Liver (tissue), 9 donors: ENCODE data around the gene TGFBI. TPM values are rescaled to one million over a fixed set of nuclear protein-coding genes. Genes with fewer than 3 reads are reported as not detected.

Experiments
- DNase-seq: peaks from one replicate; pipeline ENCODE4 v3.0.0-alpha.2; 2017; ENCODE audit warnings: low spot score
- H3K27ac ChIP-seq, 2 donors: one replicate each; pipeline ENCODE4 v1.7.0; 2013; ENCODE audit warnings: inconsistent platforms in 2 of 2, low read length in 2 of 2, control low read depth in 1 of 2, low read depth in 1 of 2, mild to moderate bottlenecking in 1 of 2
- H3K27me3 ChIP-seq, 4 donors: one replicate each; pipeline versions ENCODE4 v1.6.1 to v1.7.0; 2013; ENCODE audit warnings: low read length in 3 of 4, inconsistent platforms in 1 of 4, mild to moderate bottlenecking in 1 of 4, moderate library complexity in 1 of 4; ENCODE audit not compliant: control insufficient read depth in 4 of 4, insufficient read depth in 4 of 4
- H3K36me3 ChIP-seq, 4 donors: one replicate each; pipeline versions ENCODE4 v1.6.1 to v1.7.0; 2013; ENCODE audit warnings: low read length in 3 of 4, mild to moderate bottlenecking in 3 of 4, low read depth in 1 of 4, moderate library complexity in 1 of 4; ENCODE audit not compliant: control insufficient read depth in 4 of 4, insufficient read depth in 3 of 4
- H3K4me1 ChIP-seq, 4 donors: one replicate each; pipeline versions ENCODE4 v1.6.1 to v1.7.0; 2013; ENCODE audit warnings: low read length in 3 of 4, mild to moderate bottlenecking in 3 of 4, moderate library complexity in 1 of 4; ENCODE audit not compliant: control insufficient read depth in 4 of 4, insufficient read depth in 4 of 4
- H3K4me3 ChIP-seq, 3 donors: one replicate each; pipeline versions ENCODE4 v1.6.1 to v1.7.0; 2013; ENCODE audit warnings: low read length in 3 of 3, control low read depth in 1 of 3, low read depth in 1 of 3, mild to moderate bottlenecking in 1 of 3
- H3K9ac ChIP-seq, 2 donors: one replicate each; pipeline ENCODE4 v1.7.0; 2013; ENCODE audit warnings: low read length in 2 of 2, mild to moderate bottlenecking in 2 of 2, moderate library complexity in 2 of 2, control low read depth in 1 of 2, low read depth in 1 of 2
- H3K9me3 ChIP-seq, 4 donors: one replicate each; pipeline versions ENCODE4 v1.6.1 to v1.7.0; 2013; ENCODE audit warnings: low read length in 3 of 4; ENCODE audit not compliant: control insufficient read depth in 4 of 4
- ATF3 ChIP-seq: IDR thresholded peaks from 2 replicates; pipeline ENCODE4 v1.6.1; 2016; ENCODE audit warnings: antibody characterized with exemption
- CTCF ChIP-seq: fragments of 150-350 bp; IDR thresholded peaks from 2 replicates; pipeline ENCODE4 v1.5.1; 2017; ENCODE audit warnings: improper control_type of control experiment, low read depth, low read length; ENCODE audit not compliant: missing input control
- EGR1 ChIP-seq, 2 donors: IDR thresholded peaks; 2 replicates each; pipeline ENCODE4 v1.6.1; 2016 to 2018; ENCODE audit warnings: antibody characterized with exemption in 2 of 2, low read depth in 2 of 2
- FOXA2 ChIP-seq: IDR thresholded peaks from 2 replicates; pipeline ENCODE4 v1.6.1; 2016; ENCODE audit warnings: antibody characterized with exemption
- GABPA ChIP-seq, 2 donors: IDR thresholded peaks in 1 of 2; conservative IDR thresholded peaks in 1 of 2; 2 replicates each; pipeline ENCODE4 v1.6.1; 2016; ENCODE audit warnings: antibody characterized with exemption in 2 of 2, mild to moderate bottlenecking in 1 of 2, moderate library complexity in 1 of 2
- HNF4A ChIP-seq, 2 donors: conservative IDR thresholded peaks; 2 replicates each; pipeline ENCODE4 v1.6.1; 2016; ENCODE audit warnings: antibody characterized with exemption in 2 of 2, mild to moderate bottlenecking in 2 of 2
- HNF4G ChIP-seq: IDR thresholded peaks from 2 replicates; pipeline ENCODE4 v1.6.1; 2016; ENCODE audit warnings: antibody characterized with exemption
- JUND ChIP-seq, 2 donors: IDR thresholded peaks; 2 replicates each; pipeline ENCODE4 v1.6.1; 2016; ENCODE audit warnings: antibody characterized with exemption in 2 of 2
- MAX ChIP-seq: IDR thresholded peaks from 2 replicates; pipeline ENCODE4 v1.6.1; 2016; ENCODE audit warnings: antibody characterized with exemption
- NR2F2 ChIP-seq: IDR thresholded peaks from 2 replicates; pipeline ENCODE4 v1.6.1; 2016; ENCODE audit warnings: antibody characterized with exemption
- RAD21 ChIP-seq, 2 donors: IDR thresholded peaks; 2 replicates each; pipeline ENCODE4 v1.6.1; 2016; ENCODE audit warnings: antibody characterized with exemption in 2 of 2, mild to moderate bottlenecking in 2 of 2
- RXRA ChIP-seq, 2 donors: IDR thresholded peaks; 2 replicates each; pipeline ENCODE4 v1.6.1; 2017 to 2018; ENCODE audit warnings: antibody characterized with exemption in 2 of 2, mild to moderate bottlenecking in 1 of 2
- SP1 ChIP-seq: IDR thresholded peaks from 2 replicates; pipeline ENCODE4 v1.6.1; 2018; ENCODE audit warnings: antibody characterized with exemption, mild to moderate bottlenecking
- TAF1 ChIP-seq: conservative IDR thresholded peaks from 2 replicates; pipeline ENCODE4 v1.6.1; 2016; ENCODE audit warnings: antibody characterized with exemption, mild to moderate bottlenecking
- YY1 ChIP-seq: IDR thresholded peaks from 2 replicates; pipeline ENCODE4 v1.6.1; 2016; ENCODE audit warnings: antibody characterized with exemption, mild to moderate bottlenecking
- WGBS: extraction: QIAGEN DNeasy Blood & Tissue Kit; methylation state at CpG from one replicate; pipeline ENCODE4 v1.1.7; 2013; 5-methylcytosine and 5-hydroxymethylcytosine counted together
- polyA plus RNA-seq, 2 donors: library from polyadenylated mRNA; stranded (reverse) in 1 of 2; unstranded in 1 of 2; fragments of 200-250 nt in 1 of 2; fragments of >200 nt in 1 of 2; fragmentation: Nextera tagmentation in 1 of 2; extraction: Ambion mirVana in 1 of 2; gene quantifications; one replicate each; pipeline versions ENCODE4 v1.2.1 to v1.2.3, GENCODE V29; 2013 to 2015
- total RNA-seq, 2 donors: library from RNA; depleted of rRNA; stranded (reverse); fragments of >200 nt; gene quantifications; one replicate each; pipeline ENCODE4 v1.2.3, GENCODE V29; 2014
- donor health status: healthy.
- donor health status: healthy.
- donor health status: healthy.
- donor health status: healthy.
- donor health status: healthy.

Gene TGFBI
- total and polyA plus RNA-seq, 4 donors, result 33.7 to 144 (median 44.1) TPM

- H3K36me3 ChIP-seq, result peaks cover 0 to 18% (median 14%) of the 10 kb centered on the region in 4 donors
- no peak overlapping the region for H3K9ac ChIP-seq
- H3K4me1 ChIP-seq, result peaks cover 0 to 23% (median 6%) of the 10 kb centered on the region in 4 donors
- TF ChIP-seq HNF4G, result no peak
- no peak for TF ChIP-seq TAF1
- TF ChIP-seq RAD21 (IDR thresholded peaks at IDR 0.05), result no peak
- no peak for TF ChIP-seq GABPA (IDR thresholded peaks at IDR 0.05 in 1 of 2, conservative IDR thresholded peaks at IDR 0.05 in 1 of 2)
- no peaks in the 10 kb centered on the region for H3K27me3 ChIP-seq
- no peaks in the 10 kb centered on the region for H3K9me3 ChIP-seq
- no peak overlapping the region for H3K27ac ChIP-seq
- WGBS, result 86% methylated on average over 5 of the region's 5 CpGs
- H3K4me3 ChIP-seq, result no peak overlapping the region
- DNase-seq, result no peak
These were observed 5.1 kb downstream of the TGFBI start for GRCh38 chr5:136033848-136034247.

- no peak for TF ChIP-seq HNF4G
- no peak for TF ChIP-seq FOXA2
- TF ChIP-seq NR2F2, result no peak
- TF ChIP-seq GABPA (IDR thresholded peaks at IDR 0.05 in 1 of 2, conservative IDR thresholded peaks at IDR 0.05 in 1 of 2), result no peak
- TF ChIP-seq RXRA (IDR thresholded peaks at IDR 0.05), result no peak
- TF ChIP-seq SP1, result no peak
- no peak for TF ChIP-seq ATF3
- TF ChIP-seq CTCF, result no peak
- TF ChIP-seq RAD21 (IDR thresholded peaks at IDR 0.05), result no peak
- no peak for TF ChIP-seq YY1
- WGBS, result 73% methylated on average over 1 of the region's 1 CpG
- H3K9ac ChIP-seq, result no peak overlapping the region
- H3K4me3 ChIP-seq, result no peak overlapping the region
- no peaks in the 10 kb centered on the region for H3K27me3 ChIP-seq
- DNase-seq, result no peak
- H3K9me3 ChIP-seq, result no peaks in the 10 kb centered on the region
- peaks cover 0 to 18% (median 6%) of the 10 kb centered on the region in 4 donors for H3K4me1 ChIP-seq
- no peak overlapping the region for H3K27ac ChIP-seq
- H3K36me3 ChIP-seq, result peaks cover 0 to 18% (median 15%) of the 10 kb centered on the region in 4 donors
These were observed 5.7 kb downstream of the TGFBI start for GRCh38 chr5:136034492-136034891.

GRCh38 chr5:136034984-136035383 is 6.2 kb downstream of the TGFBI start:
- H3K27ac ChIP-seq, result no peak overlapping the region
- H3K4me1 ChIP-seq, result peaks cover 0 to 13% (median 4%) of the 10 kb centered on the region in 4 donors
- TF ChIP-seq SP1, result no peak
- WGBS, result 97% methylated on average over 3 of the region's 3 CpGs
- no peak overlapping the region for H3K4me3 ChIP-seq
- no peak for DNase-seq
- H3K36me3 ChIP-seq, result peaks cover 0 to 18% (median 17%) of the 10 kb centered on the region in 4 donors
- no peaks in the 10 kb centered on the region for H3K27me3 ChIP-seq
- H3K9ac ChIP-seq, result no peak overlapping the region
- H3K9me3 ChIP-seq, result no peaks in the 10 kb centered on the region

- Histone ChIP-seq H3K4me1 (peaks cover 0 to 5% (median 2%) of the 10 kb centered on the region in 4 donors), H3K4me3 (no peak overlapping the region), H3K9ac (no peak overlapping the region), H3K27ac (no peak overlapping the region), H3K27me3 (no peaks in the 10 kb centered on the region), H3K9me3 (no peaks in the 10 kb centered on the region), H3K36me3 (peaks cover 0 to 18% (median 17%) of the 10 kb centered on the region in 4 donors)
- no peak for DNase-seq
- WGBS, result 93% methylated on average over 7 of the region's 7 CpGs
- TF ChIP-seq MAX (no peak), YY1 (no peak), CTCF (no peak), EGR1 (IDR thresholded peaks at IDR 0.05; ENCODE audit: low read depth in 2 of 2) (no peak), RXRA (IDR thresholded peaks at IDR 0.05) (no peak), RAD21 (IDR thresholded peaks at IDR 0.05) (no peak), TAF1 (no peak), NR2F2 (no peak), HNF4A (conservative IDR thresholded peaks at IDR 0.05) (no peak), SP1 (no peak), ATF3 (no peak), JUND (IDR thresholded peaks at IDR 0.05) (no peak)
These were observed 7.0 kb downstream of the TGFBI start for GRCh38 chr5:136035837-136036236.
